ENCODE data around the gene PAWR.
"Not testable (repeated sequence)": the region's sequence is repeated elsewhere in the genome, so short reads cannot be mapped to it uniquely, and the experiment has no call there.

PAWR gene

DNA sequence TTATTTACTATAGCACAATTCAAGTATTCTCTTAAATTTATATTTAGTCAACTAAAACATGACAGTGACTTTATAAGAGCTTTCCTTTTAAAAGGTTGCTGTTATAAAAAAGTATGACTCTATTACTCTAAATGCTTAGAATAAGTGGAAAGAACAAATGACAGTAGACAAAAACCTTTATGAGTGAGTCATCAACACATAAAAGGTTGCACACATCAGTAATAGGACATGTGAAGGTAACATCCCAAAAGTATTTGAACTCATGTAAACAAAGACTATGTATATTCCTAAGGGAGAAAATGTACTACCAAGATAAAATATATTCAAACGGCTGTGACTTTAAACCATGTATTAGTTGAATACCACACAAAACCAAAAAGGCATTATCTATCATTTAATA lies 98.8 kb downstream of the PAWR start:
- no peak for DNase-seq (ENCODE audit: low spot score)

DNA sequence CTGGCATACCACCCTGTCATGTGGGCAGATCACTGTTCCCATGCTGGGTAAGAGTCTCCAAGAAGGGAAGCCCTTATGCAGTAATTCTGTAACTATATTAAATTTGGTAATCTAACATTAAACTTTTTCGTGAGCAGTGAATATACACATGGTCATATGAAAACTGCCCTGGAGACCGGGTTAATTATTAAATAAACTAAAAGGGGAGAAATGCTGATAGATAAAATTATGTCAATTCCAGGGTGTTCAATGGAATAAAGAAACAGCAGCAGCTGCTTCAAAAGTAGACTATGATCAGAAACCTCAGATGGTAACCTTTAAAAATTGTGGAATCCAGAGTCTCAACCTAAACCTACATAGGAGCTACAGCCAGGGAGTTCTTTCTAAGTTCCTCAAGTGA lies 100.0 kb downstream of the PAWR start:
- no peak for DNase-seq (ENCODE audit: low spot score)

DNA sequence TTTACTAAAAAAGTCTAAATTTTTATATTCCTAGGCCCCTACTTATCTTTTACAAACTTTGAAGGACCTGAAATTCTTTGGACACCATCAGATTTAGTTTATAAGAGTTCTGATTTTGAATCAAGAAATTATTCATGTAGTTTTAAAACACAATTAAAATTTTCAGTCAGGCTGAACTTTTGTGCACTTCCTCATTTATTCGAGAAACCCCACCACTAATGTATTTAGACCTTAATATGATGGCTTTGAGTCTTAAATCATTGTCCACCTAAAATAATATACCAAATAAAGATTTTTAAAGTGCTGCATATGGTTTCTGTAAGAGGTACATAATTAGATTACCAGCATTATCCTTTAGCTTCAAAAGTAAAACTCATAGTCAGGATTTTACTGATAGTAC lies 103.4 kb downstream of the PAWR start:
- DNase-seq (ENCODE audit: low spot score), result no peak

DNA sequence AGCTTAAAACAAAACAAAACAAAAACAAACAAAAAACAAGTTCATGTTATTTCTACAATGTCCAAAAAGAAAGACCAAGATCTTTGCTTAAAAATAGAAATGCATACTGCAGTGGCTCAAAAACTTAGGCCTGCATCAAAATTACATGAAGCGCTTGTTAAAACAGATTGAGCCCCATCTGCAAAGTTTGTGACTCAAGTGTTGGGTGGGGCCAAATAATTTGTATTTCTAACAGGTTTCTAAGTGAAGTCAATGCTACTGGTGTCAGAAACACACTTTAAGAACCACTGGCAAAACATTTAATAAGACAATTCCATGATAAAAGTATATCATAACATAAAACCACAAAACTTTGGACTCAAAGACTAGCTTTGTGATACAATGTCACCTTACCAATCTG lies 105.6 kb downstream of the PAWR start:
- no peak for DNase-seq (ENCODE audit: low spot score)

DNA sequence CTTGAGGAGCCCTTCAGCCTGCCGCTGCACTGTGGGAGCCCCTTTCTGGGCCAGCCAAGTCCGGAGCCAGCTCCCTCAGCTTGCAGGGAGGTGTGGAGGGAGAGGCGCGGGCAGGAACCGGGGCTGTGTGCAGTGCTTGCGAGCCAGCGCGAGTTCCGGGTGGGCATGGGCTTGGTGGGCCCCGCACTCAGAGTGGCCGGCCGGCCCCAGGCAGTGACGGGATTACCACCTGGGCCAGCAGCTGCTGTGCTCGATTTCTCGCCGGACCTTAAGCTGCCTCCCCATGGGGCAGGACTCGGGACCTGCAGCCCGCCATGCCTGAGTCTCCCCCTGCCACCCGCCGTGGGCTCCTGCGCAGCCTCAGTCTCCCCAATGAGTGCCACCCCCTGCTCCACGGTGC lies 116.9 kb downstream of the PAWR start:
- DNase-seq (ENCODE audit: low spot score), result no peak

DNA sequence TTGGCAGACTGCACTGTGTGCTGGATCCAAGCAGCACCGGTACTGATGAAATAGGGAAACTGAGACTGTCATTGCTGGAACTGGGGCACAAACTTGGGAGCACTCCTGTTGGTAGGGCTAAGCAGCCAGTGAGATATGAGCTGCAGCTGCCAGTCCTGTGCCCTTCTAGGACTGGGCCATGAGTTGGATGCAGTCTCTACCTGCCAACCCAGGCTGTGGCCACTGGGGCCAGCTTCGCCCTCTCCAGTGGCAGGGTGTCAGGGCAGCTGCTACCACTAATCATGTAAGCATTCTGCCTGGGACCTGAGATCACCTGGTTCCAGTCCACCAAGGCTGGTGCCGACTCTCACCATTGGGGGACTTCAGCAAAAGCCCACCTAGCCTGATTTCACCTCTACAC lies 121.1 kb downstream of the PAWR start:
- DNase-seq (ENCODE audit: low spot score), result no peak

DNA sequence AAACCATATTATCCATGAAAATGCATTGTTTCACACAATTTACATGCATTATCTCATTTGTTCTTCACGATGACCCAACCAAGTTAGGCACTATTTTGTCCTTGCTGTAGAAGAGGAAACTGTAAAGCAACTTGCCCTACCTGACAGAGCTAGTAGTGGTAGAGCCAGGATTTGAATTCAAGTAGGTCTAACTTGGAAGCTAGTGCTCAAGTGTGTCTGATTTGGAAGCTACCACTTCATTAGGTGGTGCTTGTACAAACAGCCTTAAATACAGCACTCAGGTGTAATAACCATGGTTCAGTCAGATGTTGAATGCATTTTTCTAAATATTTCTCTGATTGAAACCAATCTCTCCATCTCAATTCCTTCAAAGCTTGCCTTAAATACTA lies 123.6 kb downstream of the PAWR start:
- DNase-seq (ENCODE audit: low spot score), result no peak

- DNase-seq (ENCODE audit: low spot score), result no peak
Observed at GRCh38 chr12:79566452-79567174, 124.2 kb downstream of the PAWR start.

- DNase-seq (ENCODE audit: low spot score), result not testable (repeated sequence)
Observed at GRCh38 chr12:79564727-79565350, 125.9 kb downstream of the PAWR start.

DNA sequence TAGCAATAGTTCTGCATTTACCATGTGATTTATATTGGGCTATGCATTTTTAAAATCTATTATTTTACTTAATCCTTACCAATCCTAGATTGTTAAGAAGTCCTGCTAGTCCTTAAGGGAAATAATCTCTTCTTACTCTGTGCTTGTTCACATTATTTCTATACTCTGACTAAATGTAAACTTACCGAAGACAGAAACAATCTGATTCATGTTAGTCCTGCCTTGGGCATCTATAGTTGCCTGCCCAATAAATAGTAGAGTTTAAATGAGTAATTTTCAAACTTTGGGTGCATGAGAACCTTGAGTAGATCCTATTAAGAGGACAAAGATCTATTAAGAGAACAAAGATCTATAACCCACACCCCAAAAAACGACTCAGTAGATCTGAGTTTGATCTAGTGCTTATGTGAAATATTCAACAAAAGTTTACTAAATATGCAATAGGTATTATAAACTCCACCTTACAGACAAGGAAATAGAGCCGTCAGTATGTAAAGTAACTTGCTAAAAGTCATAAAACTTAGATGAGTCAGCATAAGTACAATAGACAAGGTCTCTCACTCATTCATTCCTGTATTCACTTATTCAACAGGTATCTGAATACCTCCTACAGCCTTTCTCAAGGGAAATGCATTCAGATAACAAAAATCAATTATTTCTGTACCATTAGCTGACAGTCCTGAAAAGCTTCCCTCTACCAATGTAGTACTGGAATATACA lies 127.6 kb downstream of the PAWR start:
- no peak for DNase-seq (ENCODE audit: low spot score)

- no peak for DNase-seq (ENCODE audit: low spot score)
Observed at GRCh38 chr12:79561401-79562132, 129.2 kb downstream of the PAWR start.

- DNase-seq (ENCODE audit: low spot score), result no peak
Observed at GRCh38 chr12:79560225-79560889, 130.4 kb downstream of the PAWR start.

DNA sequence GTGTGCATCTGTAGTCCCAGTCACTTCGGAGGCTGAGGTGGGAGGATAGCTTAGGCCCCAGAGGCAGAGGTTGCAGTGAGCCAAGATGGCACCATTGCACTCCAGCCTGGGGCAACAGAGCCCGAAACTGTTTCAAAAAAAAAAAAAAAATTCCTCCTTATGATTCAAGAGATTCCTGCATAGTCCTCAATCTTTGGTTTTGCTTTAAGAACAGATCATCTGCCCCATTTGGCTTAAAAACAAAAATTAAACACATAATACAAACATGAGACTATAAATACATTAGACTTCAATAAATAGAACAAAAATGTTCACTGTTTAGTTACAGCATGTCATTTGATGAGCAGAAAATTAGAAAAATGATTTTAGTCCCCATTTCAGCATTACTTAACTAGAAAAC lies 131.2 kb downstream of the PAWR start:
- DNase-seq (ENCODE audit: low spot score), result no peak

- DNase-seq (ENCODE audit: low spot score), result no peak
Observed at GRCh38 chr12:79558924-79559469, 131.8 kb downstream of the PAWR start.

GRCh38 chr12:79557690-79558315 lies 133.0 kb downstream of the PAWR start:
- DNase-seq (ENCODE audit: low spot score), result no peak

DNA sequence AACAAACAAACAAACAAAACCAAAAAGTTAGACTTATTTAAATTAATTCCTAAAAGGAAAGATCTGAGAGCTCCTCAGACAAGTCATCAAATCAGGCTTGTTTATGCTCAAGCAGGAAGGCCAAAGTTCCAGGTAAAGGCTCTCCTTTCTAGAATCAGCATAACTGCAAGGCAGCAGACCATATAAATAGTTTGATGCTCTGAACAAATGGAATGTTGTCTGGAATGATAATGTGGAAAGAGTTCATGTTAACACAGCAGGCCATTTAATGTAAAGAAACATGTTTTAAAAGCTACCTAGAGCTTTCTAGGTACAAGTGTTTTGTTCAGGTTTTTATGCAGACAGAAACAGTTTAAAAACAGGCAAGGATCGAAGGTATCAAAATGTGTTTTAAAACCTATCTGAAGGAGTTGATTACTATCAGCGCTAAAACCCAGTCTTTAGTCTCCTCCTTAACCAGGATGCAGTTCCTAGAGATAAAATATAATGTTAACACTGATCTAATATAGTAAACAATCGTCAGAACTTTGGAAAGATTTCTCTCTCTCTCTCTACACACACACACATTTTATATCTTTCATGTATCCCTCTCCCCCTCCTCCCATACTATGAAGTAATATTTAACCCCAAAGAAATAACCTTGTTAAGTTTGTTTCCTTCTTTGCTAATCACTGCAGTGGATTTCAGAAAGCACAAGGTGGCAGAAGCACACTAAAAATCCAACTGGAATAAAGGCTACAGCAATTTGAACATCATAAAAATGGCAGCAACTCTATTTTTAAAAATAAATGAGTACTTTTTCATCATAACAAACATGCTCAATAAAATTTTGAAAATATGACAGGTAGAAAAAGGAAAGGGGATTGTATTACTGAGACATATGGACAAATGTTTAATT lies 135.5 kb downstream of the PAWR start:
- DNase-seq (ENCODE audit: low spot score), result peak; percentile 57

GRCh38 chr12:79553863-79554574 lies 136.7 kb downstream of the PAWR start:
- DNase-seq (ENCODE audit: low spot score), result no peak

DNA sequence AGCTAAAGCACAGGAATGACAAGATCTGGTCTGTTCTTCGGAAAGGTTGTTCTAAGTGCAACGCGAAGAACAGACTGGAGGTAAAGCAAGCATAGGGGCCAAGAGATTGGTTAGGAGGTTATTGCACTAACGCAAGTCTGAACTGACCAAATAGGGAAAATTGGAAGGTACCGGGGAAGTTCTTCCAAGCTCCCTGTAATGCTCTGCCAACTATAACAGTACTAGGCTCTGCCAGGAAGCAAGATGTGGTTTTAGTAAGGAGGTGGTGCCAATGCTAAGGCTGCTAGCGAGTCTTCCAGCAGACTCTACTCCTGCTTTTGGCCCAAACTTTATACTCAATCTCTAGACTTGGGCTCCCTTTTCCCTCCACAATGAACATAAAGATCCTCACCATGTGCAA lies 138.6 kb downstream of the PAWR start:
- no peak for DNase-seq (ENCODE audit: low spot score)

DNA sequence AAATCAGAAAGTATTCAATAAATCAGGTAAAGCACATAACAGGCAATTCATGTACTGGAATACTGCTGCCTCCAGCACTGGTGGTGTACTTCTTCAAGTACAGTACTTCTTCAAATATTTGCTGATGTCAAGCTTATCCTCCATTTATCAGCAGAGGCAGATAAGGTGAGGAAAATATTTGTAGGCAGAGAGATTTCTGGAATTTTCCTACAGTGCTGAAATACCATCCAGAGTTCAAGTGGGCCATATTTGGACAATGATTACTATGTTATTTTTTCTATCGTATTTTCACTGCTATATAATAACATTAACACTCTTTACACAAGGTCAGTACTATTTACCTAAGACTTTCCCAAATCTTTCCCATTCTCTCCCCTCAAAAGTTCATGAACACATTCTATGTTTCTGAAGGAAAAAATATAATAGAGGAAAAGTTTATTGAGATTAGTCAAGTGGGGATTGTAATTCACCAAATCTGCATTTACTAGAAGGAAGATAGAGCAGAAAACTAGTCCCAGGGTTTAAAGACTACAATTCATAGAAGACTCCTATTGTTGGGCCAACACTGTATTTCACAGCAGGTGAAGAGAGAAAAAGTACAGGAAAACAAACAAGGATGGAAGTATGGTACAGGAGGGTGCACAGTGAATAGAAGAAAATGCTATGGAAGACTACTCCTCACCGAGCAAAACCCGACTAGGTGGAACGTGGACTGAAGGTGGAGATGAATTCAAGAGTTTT lies 141.1 kb downstream of the PAWR start:
- DNase-seq (ENCODE audit: low spot score), result peak; percentile 29
